Ovary (tissue), 3 donors: ENCODE measurements around the gene ZNF236.

Experiments
- CTCF ChIP-seq, 3 donors: fragments of 450-650 bp in 2 of 3; fragments of 200-600 bp in 1 of 3; IDR thresholded peaks; one replicate each; pipeline versions ENCODE4 v1.5.1 to v1.8.0; 2016 to 2022; ENCODE audit warnings: antibody characterized with exemption in 3 of 3, mild to moderate bottlenecking in 1 of 3
- POLR2A ChIP-seq: fragments of 450-650 bp; IDR thresholded peaks from one replicate; pipeline ENCODE4 v1.6.1; 2017; ENCODE audit warnings: antibody characterized with exemption, mild to moderate bottlenecking, moderate library complexity
- donor health status: DM: no; HTN: no; CAD: no.

- TF ChIP-seq CTCF (IDR thresholded peaks at IDR 0.05), result no peak
- no peak for TF ChIP-seq POLR2A
Measured at GRCh38 chr18:76992226-76993084, 170.1 kb downstream of the ZNF236 start.
